ENCODE results near the gene PIP4P1.
A peak's percentile ranks its signal among the peaks of the same experiment; 100 is the strongest.

Gene PIP4P1

GRCh38 chr14:20416223-20416622 lies 45.0 kb downstream of the PIP4P1 start:
- Histone ChIP-seq H3K4me3 (ENCODE audit: low read length) (peak overlapping the region; percentile 12; the same call in 1 of the 2 replicates), H4K20me1 (ENCODE audit: control insufficient read depth, insufficient read depth, low read depth, low read length) (no peaks in the 10 kb centered on the region), H3K9me2 (replicated peaks; ENCODE audit: control insufficient read depth, low read length) (no peaks in the 10 kb centered on the region), H3K79me2 (ENCODE audit: control insufficient read depth, low read length) (peaks cover 16% of the 10 kb centered on the region), H3K4me2 (ENCODE audit: low read length) (peak overlapping the region; percentile 47), H3K36me3 (ENCODE audit: control insufficient read depth, low read length) (peaks cover 2% of the 10 kb centered on the region; the same call in 1 of the 2 replicates), H3K27ac (ENCODE audit: low read depth, low read length) (no peak overlapping the region), H3F3A (ENCODE audit: control insufficient read depth, insufficient read depth) (peaks cover 12% of the 10 kb centered on the region), H3K9me3 (ENCODE audit: control insufficient read depth, insufficient read depth, low read length) (no peaks in the 10 kb centered on the region), H3K27me3 (ENCODE audit: control insufficient read depth, low read length) (no peaks in the 10 kb centered on the region), H3K4me1 (ENCODE audit: control insufficient read depth, low read length) (peaks cover 38% of the 10 kb centered on the region)
- no peak for TF ChIP-seq EZH2phosphoT487 (IDR thresholded peaks at IDR 0.05; ENCODE audit: borderline replicate concordance, low read length)
- TF ChIP-seq, protein P1, sequence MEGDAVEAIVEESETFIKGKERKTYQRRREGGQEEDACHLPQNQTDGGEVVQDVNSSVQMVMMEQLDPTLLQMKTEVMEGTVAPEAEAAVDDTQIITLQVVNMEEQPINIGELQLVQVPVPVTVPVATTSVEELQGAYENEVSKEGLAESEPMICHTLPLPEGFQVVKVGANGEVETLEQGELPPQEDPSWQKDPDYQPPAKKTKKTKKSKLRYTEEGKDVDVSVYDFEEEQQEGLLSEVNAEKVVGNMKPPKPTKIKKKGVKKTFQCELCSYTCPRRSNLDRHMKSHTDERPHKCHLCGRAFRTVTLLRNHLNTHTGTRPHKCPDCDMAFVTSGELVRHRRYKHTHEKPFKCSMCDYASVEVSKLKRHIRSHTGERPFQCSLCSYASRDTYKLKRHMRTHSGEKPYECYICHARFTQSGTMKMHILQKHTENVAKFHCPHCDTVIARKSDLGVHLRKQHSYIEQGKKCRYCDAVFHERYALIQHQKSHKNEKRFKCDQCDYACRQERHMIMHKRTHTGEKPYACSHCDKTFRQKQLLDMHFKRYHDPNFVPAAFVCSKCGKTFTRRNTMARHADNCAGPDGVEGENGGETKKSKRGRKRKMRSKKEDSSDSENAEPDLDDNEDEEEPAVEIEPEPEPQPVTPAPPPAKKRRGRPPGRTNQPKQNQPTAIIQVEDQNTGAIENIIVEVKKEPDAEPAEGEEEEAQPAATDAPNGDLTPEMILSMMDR (IDR thresholded peaks at IDR 0.05; ENCODE audit: low read depth, low read length, poor library complexity, severe bottlenecking), result no peak

DNA sequence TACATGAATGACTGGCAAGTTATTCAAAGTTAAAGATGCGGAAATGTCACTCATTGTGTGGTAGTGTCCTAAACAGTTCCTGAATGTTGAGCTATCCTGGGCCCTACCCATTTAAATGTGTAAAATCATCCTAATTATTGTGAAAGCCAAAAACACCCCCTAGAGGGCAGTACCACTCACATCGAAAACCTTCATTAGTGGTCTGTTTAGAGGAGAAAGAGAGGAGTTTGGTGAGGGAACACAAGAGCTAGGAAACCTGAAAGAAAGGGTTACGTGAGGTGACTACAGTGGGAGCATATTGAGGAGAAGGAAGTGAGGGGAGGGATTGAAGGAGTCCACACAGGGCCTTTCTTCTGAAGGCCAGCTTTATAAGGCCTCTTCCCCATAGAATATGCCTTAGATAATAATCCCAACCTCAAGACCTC lies 45.4 kb downstream of the PIP4P1 start:
- peaks cover 2% of the 10 kb centered on the region; the same call in 1 of the 2 replicates for H3K36me3 ChIP-seq (ENCODE audit: control insufficient read depth, low read length)
- H3K27me3 ChIP-seq (ENCODE audit: control insufficient read depth, low read length), result no peaks in the 10 kb centered on the region
- H3K79me2 ChIP-seq (ENCODE audit: control insufficient read depth, low read length), result peaks cover 19% of the 10 kb centered on the region
- peak overlapping the region; percentile 47 for H3K4me2 ChIP-seq (ENCODE audit: low read length)
- no peak for TF ChIP-seq EZH2phosphoT487 (IDR thresholded peaks at IDR 0.05; ENCODE audit: borderline replicate concordance, low read length)
- TF ChIP-seq, protein P1 (IDR thresholded peaks at IDR 0.05; ENCODE audit: low read depth, low read length, poor library complexity, severe bottlenecking), result peak; percentile 78
- H3K4me1 ChIP-seq (ENCODE audit: control insufficient read depth, low read length), result peaks cover 37% of the 10 kb centered on the region
- H3K9me3 ChIP-seq (ENCODE audit: control insufficient read depth, insufficient read depth, low read length), result no peaks in the 10 kb centered on the region
- no peaks in the 10 kb centered on the region for H4K20me1 ChIP-seq (ENCODE audit: control insufficient read depth, insufficient read depth, low read depth, low read length)
- peaks cover 13% of the 10 kb centered on the region for H3F3A ChIP-seq (ENCODE audit: control insufficient read depth, insufficient read depth)
- no peak overlapping the region for H3K27ac ChIP-seq (ENCODE audit: low read depth, low read length)
- peak overlapping the region; percentile 12; the same call in 1 of the 2 replicates for H3K4me3 ChIP-seq (ENCODE audit: low read length)
- no peaks in the 10 kb centered on the region for H3K9me2 ChIP-seq (replicated peaks; ENCODE audit: control insufficient read depth, low read length)

DNA sequence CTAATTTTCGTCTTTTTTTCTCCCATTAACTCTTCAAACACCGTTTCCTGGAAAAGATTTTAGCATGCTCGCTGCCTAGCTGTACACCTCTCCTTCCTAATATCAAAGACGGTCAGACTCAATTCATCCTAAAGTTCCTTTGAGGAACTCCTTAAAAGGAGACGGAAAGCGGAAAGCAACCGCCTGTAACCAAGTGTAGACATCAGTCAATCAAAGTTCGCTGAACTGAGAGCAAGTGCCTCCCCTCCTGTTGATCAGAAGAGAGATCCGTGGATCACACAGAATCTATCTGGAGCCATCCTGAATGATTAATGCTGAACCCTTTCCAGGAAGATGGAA lies 47.5 kb downstream of the PIP4P1 start:
- Histone ChIP-seq H3K79me2 (ENCODE audit: control insufficient read depth, low read length) (peaks cover 19% of the 10 kb centered on the region), H3K27me3 (ENCODE audit: control insufficient read depth, low read length) (no peaks in the 10 kb centered on the region), H3K4me2 (ENCODE audit: low read length) (peak overlapping the region; percentile 87), H3K4me1 (ENCODE audit: control insufficient read depth, low read length) (peaks cover 33% of the 10 kb centered on the region), H3K27ac (ENCODE audit: low read depth, low read length) (peak overlapping the region; percentile 77), H3F3A (ENCODE audit: control insufficient read depth, insufficient read depth) (peaks cover 13% of the 10 kb centered on the region), H3K4me3 (ENCODE audit: low read length) (peak overlapping the region; percentile 97), H3K9me3 (ENCODE audit: control insufficient read depth, insufficient read depth, low read length) (no peaks in the 10 kb centered on the region), H3K9me2 (replicated peaks; ENCODE audit: control insufficient read depth, low read length) (no peaks in the 10 kb centered on the region), H3K36me3 (ENCODE audit: control insufficient read depth, low read length) (peaks cover 2% of the 10 kb centered on the region; the same call in 1 of the 2 replicates), H4K20me1 (ENCODE audit: control insufficient read depth, insufficient read depth, low read depth, low read length) (no peaks in the 10 kb centered on the region)
- TF ChIP-seq EZH2phosphoT487 (IDR thresholded peaks at IDR 0.05; ENCODE audit: borderline replicate concordance, low read length), result no peak
- TF ChIP-seq, protein P1 (IDR thresholded peaks at IDR 0.05; ENCODE audit: low read depth, low read length, poor library complexity, severe bottlenecking), result no peak
